GM11168 (cell line): Measurements from ENCODE around the gene ERGIC1.
"Not testable (repeated sequence)": the region's sequence is repeated elsewhere in the genome, so short reads cannot be mapped to it uniquely, and the experiment has no call there.

Experiments used
- in situ Hi-C: fragments of 300-500 bp; cut with MboI; formaldehyde crosslinking; loops from one replicate; pipeline ENCODE4 v1.12.0; 2022; ENCODE audit warnings: low sequenced_read_pairs; ENCODE audit not compliant: unreplicated experiment

ERGIC1 gene

GRCh38 chr5:172860520-172861443 lies 26.7 kb downstream of the ERGIC1 start:
- in situ Hi-C loops: no loop called here

DNA sequence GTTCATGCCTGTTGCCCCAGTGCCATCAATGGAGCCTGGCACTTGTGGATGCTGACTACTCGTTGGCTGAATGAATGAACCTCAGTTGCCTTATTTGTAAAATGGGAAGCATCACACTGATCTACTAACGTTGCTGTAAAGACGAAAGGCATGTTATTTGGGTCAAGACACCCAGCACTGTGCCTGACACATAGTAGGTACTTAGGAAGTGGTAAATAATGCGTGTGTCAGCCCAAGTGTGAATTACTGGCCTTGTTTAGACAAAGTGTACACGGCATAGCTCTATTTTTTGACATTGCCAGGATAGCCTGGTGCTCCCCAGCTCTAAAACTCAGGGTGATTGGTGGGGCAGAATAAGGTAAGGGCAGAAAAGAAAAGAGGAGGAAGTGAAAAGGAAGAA lies 27.4 kb downstream of the ERGIC1 start:
- in situ Hi-C loops: no loop called here

- in situ Hi-C loops: no loop called here
Measured at GRCh38 chr5:172862165-172862801, 28.2 kb downstream of the ERGIC1 start.

DNA sequence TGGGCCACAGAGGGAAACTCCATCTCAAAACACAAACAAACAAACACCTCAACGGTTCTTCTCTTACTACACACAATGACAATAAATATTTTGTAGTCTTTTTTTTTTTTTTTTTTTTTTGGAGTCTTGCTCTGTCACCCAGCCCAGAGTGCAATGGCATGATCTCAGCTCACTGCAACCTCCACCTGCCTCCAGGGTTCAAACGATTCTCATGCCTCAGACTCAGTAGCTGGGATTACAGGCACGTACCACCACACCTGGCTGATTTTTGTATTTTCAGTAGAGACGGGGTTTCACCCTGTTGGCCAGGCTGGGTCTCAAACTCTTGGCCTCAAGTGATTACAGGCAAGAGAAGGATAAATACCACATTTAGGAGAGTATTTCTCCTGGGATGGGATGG lies 30.1 kb downstream of the ERGIC1 start:
- in situ Hi-C loops: not testable (repeated sequence)

GRCh38 chr5:172864747-172865146 lies 30.7 kb downstream of the ERGIC1 start:
- in situ Hi-C loops: no loop called here

- in situ Hi-C loops: no loop called here
Measured at GRCh38 chr5:172866378-172866777, 32.3 kb downstream of the ERGIC1 start.

DNA sequence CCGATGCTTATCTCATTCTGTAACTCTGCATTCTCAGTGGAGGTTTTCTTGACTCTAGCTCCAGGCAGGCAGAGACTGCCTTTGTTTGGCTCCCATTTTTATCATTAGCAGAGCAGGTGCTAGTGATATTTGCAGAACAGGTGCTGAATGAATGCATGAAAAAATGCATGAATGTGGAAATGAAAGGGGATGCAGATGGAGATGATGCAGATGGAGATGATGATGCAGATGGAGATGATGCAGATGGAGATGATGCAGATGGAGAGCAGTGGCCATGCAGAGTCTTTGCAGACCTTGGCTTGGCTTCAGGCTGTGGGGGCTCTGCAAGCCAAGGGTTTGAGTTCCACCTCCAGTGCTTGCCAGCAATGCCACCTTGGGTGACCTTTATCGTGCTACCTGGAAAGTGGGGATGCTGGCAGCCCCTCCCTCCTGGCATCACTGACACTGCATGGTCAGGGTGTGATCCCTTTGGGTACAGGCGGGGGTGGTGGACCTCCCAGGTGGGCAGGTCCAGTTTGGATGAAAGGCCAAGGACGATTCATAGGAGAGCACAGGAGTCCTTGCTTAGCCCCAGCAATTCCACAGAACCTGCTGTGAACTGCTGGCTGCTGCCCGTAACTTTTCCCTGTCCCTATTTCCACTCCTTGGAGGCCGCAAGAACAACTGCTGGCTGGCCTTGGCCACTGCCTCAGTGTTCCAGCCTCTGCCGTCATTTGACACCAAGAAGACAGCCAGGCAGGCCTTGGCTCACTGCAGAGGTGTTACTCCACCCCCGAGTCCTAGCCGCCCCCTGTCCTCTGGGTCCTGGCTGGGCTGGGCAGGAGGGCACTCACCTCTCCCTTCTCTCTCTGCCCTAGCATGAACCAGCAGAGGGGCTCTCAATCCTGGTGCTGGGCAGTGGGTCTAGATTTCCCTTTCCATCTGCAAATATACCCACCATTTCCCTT lies 33.0 kb downstream of the ERGIC1 start:
- in situ Hi-C loops: no loop called here

- in situ Hi-C loops: no loop called here
Measured at GRCh38 chr5:172867761-172868435, 33.8 kb downstream of the ERGIC1 start.

DNA sequence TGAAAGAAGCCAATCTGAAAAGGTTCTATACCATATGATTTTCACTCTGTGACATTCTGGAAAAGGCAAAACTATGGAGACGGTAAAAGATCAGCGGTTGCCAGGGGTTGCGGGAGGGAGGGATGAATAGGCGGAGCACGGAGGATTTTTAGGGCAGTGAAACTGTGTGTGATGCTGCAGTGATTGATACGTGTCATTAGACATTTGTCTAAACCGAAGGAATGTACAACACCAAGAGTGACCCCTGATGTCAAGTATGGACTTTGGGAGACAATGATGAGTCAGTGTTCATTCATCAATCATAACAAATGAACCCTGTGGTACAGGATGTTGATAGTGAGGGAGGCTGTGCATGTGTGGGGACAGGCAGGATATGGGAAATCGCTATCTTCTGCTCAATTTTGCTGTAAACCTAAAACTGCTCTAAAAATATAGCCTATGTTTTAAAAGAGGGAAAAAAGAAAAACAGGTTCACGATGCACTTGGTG lies 34.4 kb downstream of the ERGIC1 start:
- in situ Hi-C loops: no loop called here

DNA sequence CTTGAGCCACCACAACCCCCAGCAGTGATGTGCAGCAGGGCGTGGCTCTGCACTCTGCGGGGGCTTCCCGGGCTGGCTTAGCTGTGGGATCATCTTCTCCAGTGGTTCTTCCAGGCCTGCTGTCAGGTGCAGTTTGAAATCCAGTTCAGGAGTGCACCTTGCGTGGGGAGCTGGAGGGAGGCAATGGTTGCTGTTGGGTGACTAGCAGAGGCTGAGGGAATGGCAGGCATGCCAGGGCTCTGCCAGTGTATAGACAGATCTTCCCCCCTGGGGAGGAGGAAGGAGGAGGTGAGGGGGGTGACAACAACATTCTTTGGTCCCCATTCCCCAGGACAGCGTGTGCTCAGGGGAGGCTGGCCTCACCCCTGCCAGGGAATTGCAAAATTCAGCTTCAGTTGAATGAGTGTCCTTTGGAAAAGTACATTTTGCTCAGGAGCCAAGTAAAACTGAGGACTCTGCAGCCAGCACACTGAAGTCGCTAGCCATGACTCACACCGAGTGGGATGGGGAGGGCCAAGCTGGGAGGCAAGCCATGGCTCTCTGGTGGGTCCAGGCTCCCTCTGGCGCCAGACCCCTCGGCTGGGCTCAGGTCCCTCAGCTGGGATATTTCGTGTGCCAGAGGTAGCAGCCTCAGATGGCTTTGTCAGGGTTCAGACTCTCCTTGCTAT lies 35.0 kb downstream of the ERGIC1 start:
- in situ Hi-C loops: no loop called here

DNA sequence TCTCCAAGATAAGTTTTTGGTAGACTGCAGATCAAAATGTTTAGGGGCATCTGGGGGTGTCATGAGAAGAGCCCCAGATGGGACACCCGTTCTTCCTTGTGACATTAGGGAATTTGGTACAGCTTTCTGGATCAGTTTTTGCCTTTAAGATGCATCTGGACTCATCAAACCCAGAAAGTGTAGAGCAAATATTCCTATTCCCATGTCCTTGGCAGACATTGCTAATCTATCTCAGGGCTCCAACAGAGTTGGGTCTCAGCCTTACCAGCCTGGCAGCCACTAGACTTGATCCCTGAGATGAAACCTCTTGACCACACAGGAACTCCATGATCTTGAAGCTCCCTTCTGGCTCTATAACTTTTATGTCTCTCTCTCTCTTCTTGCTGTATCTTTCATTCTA lies 35.6 kb downstream of the ERGIC1 start:
- in situ Hi-C loops: no loop called here

DNA sequence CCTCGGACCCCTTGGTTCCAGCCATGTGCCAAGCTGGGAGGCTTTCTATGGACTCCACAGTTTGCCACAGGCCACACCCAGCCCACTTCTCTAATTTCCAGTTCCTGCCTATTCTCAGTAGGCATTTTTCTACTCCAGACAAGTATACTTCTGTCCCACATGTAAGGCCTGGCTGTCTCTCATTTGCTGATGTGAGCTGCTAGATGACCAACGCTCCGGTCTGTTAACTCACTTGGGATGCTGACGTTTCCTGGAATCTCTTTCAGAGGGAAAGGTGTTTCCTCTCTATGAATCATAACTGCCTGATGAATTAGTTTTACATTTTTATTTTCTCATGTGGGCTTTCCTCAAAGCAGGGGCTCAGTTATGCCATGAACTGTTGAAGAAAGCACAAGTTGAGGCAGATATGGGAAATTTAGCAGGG lies 36.3 kb downstream of the ERGIC1 start:
- in situ Hi-C loops: no loop called here

DNA sequence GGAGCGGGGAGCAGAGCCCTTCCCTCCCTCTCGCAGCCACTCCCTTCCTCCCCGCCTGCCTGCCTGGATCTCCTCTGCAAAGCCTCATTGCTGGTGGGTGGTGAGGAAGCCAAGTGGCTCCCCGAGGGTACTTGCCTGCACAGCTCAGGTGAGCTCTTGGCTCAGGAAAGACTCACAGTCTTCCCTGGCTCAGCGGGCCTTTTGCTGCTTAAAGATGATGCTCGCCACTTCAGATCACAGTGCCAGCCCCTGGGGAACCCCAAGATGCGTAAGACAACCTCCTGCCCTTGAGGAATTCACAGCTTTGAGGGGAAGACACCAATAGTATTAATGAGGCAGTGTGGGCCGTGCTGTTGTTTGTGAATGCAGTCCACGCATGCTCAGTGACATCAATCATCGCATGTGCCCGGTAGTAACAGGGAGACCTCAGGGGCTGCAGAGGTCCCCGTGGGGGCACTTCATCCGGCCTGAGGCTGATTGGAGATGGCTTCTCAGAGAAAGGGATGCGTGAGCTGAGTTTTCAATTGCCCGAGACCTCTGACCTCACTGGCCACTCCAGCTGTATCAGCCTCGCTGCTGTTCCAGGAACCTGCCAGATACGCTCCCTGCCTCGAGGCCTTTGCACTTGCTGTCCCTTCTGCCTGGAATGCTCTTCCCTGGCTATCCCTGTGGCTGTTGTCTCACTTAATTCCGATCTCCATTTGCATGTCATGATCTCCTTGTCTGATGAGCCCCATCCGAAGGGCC lies 36.8 kb downstream of the ERGIC1 start:
- in situ Hi-C loops: no loop called here

DNA sequence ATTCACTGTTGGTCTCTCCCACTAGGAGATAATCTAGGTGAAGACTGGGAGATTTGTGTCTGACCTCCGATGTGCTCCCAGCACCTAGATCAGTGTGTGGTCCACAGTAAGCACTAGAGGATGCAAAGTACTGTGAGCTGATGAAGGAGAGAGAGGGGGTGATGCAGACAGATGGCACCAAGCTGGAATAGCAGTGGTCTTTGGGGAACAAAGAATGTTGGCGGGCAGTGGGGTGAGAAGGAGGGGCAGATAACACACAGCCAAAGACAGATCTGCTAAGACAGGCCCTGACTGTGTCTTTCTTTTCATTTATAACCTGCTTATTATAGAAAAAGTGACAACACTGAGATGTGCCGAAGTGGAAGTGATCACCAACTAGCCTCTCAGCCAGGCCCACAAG lies 37.5 kb downstream of the ERGIC1 start:
- in situ Hi-C loops: no loop called here

GRCh38 chr5:172871982-172872381 lies 37.9 kb downstream of the ERGIC1 start:
- in situ Hi-C loops: no loop called here

DNA sequence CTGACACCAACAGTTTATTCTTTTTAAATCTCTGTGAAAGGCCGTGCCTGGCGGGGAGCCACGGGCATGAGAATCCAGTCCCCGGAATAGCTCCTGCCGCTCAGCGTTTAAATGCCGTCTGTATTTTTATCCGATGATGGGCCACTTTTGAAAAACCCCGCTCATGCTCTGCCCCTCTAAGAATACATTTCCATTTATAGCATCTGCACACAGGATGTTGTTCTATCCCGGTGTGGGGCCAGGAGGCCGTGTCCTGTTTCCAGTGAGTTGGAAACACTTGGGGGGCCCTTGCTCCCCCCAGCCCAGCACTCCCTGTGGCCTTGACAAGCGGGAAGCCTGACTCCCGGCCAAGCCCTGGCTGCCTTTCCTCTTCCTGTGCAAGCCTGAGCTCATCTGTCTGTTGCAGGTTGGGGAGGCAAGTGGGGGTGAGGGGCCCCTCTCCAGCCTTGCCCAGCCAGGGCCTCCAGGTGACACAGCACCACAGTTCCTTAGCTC lies 39.0 kb downstream of the ERGIC1 start:
- in situ Hi-C loops: no loop called here

DNA sequence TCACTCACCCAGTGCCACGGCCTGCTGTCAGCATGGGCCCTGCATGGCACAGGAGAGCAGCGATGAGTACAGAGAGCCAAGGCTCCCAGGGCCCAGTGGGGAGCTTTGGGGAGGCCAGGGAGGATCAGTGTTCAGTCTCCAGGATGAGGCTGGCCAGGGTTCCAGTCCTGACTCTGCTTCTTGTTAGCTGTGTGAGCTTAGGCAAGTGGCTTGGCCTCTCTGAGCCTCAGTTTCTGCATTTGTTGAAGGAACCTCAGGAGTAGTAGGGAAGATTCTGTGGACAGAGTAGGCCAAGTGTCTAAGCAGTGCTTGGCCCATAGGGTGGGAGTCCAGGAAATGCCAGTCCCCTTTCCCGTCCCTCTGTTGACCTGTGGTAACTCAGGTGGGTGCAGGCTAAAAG lies 39.5 kb downstream of the ERGIC1 start:
- in situ Hi-C loops: no loop called here

DNA sequence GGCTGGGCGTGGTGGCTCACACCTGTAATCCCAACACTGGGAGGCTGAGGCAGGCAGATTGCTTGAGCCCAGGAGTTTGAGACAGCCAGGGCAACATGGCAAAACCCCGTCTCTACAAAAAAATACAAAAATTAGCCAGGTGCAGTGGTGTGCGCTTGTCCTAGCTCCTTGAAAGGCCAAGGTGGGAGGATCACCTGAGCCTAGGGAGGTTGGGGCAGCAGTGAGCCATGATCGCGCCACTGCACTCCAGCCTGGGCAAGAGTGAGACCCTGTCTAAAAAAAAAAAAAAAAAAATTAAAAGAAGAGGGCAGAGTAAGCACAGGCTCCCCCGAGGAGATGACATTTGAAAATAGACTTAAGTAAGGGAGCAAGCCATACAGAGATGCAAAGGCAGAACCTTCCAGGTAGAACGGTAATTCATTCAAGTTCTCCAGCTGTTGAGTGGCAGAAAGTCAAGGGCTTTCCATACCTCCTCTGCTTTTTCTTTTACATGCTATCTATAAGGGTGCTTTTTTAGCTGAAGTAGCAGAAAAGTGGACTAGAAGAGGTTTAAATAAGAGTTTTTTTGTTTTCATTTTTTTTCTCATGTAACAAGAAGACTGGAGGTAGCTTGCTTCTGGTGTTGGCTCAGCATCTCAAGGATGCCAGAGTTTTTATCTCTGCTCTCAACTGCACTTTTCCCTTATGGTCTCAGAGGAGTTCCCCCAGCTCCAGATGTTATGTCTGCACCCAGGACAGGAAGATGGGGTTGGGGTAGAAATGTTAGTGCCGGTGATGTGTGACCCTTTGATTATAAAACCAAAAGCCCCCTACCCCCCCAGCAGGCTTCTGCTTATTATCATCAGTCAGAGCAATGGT lies 40.8 kb downstream of the ERGIC1 start:
- in situ Hi-C loops: no loop called here
